Naive B cell (primary cell): ENCODE results near the gene ENGASE. TPM values are rescaled to one million over a fixed set of nuclear protein-coding genes. Genes with fewer than 3 reads are reported as not detected.

ENCODE experiments used
- ATAC-seq, 2 donors: fragments of 150-1000 bp; cut with Tn5 transposase; 2 replicates each; pipeline ENCODE4 v1.10.0; 2021; ENCODE audit warnings: low read depth in 2 of 2, mild to moderate bottlenecking in 2 of 2, moderate library complexity in 2 of 2
- DNase-seq: peaks from one replicate; pipeline ENCODE4 v3.0.0; 2022
- H3K27ac Mint-ChIP-seq, 6 donors: one replicate each; pipeline ENCODE4 v1.8.0; 2020 to 2022; ENCODE audit warnings: mild to moderate bottlenecking in 6 of 6, mixed read lengths in 6 of 6, moderate library complexity in 5 of 6, inconsistent platforms in 2 of 6
- H3K27me3 Mint-ChIP-seq, 3 donors: one replicate each; pipeline ENCODE4 v1.8.0; 2021 to 2022; ENCODE audit warnings: mixed read lengths in 3 of 3, mild to moderate bottlenecking in 1 of 3
- H3K36me3 Mint-ChIP-seq, 2 donors: one replicate each; pipeline ENCODE4 v1.8.0; 2020 to 2022; ENCODE audit warnings: mixed read lengths in 2 of 2, inconsistent platforms in 1 of 2, mild to moderate bottlenecking in 1 of 2
- H3K4me1 Mint-ChIP-seq, 3 donors: one replicate each; pipeline ENCODE4 v1.8.0; 2020 to 2022; ENCODE audit warnings: mixed read lengths in 3 of 3, inconsistent platforms in 1 of 3, mild to moderate bottlenecking in 1 of 3, moderate library complexity in 1 of 3
- H3K4me3 Mint-ChIP-seq, 8 donors: one replicate each; pipeline ENCODE4 v1.8.0; 2020 to 2022; ENCODE audit warnings: mild to moderate bottlenecking in 8 of 8, mixed read lengths in 8 of 8, moderate library complexity in 8 of 8, inconsistent platforms in 2 of 8
- H3K9me3 Mint-ChIP-seq, 7 donors: one replicate each; pipeline ENCODE4 v1.8.0; 2020 to 2022; ENCODE audit warnings: mixed read lengths in 7 of 7, mild to moderate bottlenecking in 5 of 7, inconsistent platforms in 2 of 7, moderate library complexity in 1 of 7
- polyA plus RNA-seq, 6 donors: library from polyadenylated mRNA; unstranded; fragments of 300-500 nt; fragmentation: Illumina TruSeq; gene quantifications; one replicate each; pipeline ENCODE4 v1.2.3, GENCODE V29; 2021; ENCODE audit warnings: low read depth in 6 of 6

The ENGASE gene
- polyA plus RNA-seq, 6 donors from 2014 or later: 1.4 to 7.4 (median 3.6) TPM

GRCh38 chr17:79033741-79034501 is 40.7 kb upstream of the ENGASE start:
- H3K4me1 Mint-ChIP-seq: no peaks in the 10 kb centered on the region
- no peak overlapping the region for H3K27ac Mint-ChIP-seq
- H3K36me3 Mint-ChIP-seq: no peaks in the 10 kb centered on the region
- H3K9me3 Mint-ChIP-seq: no peaks in the 10 kb centered on the region
- H3K27me3 Mint-ChIP-seq: peaks cover 14 to 43% (median 32%) of the 10 kb centered on the region in 3 donors
- no peak for ATAC-seq
- no peak overlapping the region for H3K4me3 Mint-ChIP-seq
- DNase-seq: no peak

- H3K9me3 Mint-ChIP-seq: no peaks in the 10 kb centered on the region
- no peak for ATAC-seq
- no peaks in the 10 kb centered on the region for H3K4me1 Mint-ChIP-seq
- H3K27ac Mint-ChIP-seq: peak overlapping the region in 1 of 6 donors; percentile 10
- H3K27me3 Mint-ChIP-seq: peaks cover 6 to 38% (median 27%) of the 10 kb centered on the region in 3 donors
- no peaks in the 10 kb centered on the region for H3K36me3 Mint-ChIP-seq
- DNase-seq: no peak
- H3K4me3 Mint-ChIP-seq: no peak overlapping the region
Observed at GRCh38 chr17:79034931-79035485, 39.6 kb upstream of the ENGASE start.

GRCh38 chr17:79035686-79036085 is 38.9 kb upstream of the ENGASE start:
- no peaks in the 10 kb centered on the region for H3K4me1 Mint-ChIP-seq
- H3K4me3 Mint-ChIP-seq: no peak overlapping the region
- H3K36me3 Mint-ChIP-seq: no peaks in the 10 kb centered on the region
- ATAC-seq (no peak), DNase-seq (no peak)
- H3K9me3 Mint-ChIP-seq: no peaks in the 10 kb centered on the region
- H3K27me3 Mint-ChIP-seq: peaks cover 4 to 33% (median 20%) of the 10 kb centered on the region in 3 donors
- peak overlapping the region in 1 of 6 donors; percentile 38 for H3K27ac Mint-ChIP-seq

GRCh38 chr17:79036181-79036580 is 38.4 kb upstream of the ENGASE start:
- H3K27ac Mint-ChIP-seq: no peak overlapping the region
- H3K4me3 Mint-ChIP-seq: no peak overlapping the region
- peaks cover 4 to 28% (median 15%) of the 10 kb centered on the region in 3 donors for H3K27me3 Mint-ChIP-seq
- no peaks in the 10 kb centered on the region for H3K9me3 Mint-ChIP-seq
- no peak for DNase-seq
- no peaks in the 10 kb centered on the region for H3K4me1 Mint-ChIP-seq
- H3K36me3 Mint-ChIP-seq: no peaks in the 10 kb centered on the region
- ATAC-seq: no peak

GRCh38 chr17:79036596-79036995 is 38.0 kb upstream of the ENGASE start:
- peaks cover 4 to 24% (median 11%) of the 10 kb centered on the region in 3 donors for H3K27me3 Mint-ChIP-seq
- no peaks in the 10 kb centered on the region for H3K36me3 Mint-ChIP-seq
- H3K27ac Mint-ChIP-seq: no peak overlapping the region
- DNase-seq (no peak), ATAC-seq (no peak)
- no peaks in the 10 kb centered on the region for H3K9me3 Mint-ChIP-seq
- H3K4me3 Mint-ChIP-seq: no peak overlapping the region
- no peaks in the 10 kb centered on the region for H3K4me1 Mint-ChIP-seq

- Mint-ChIP-seq H3K36me3 (no peaks in the 10 kb centered on the region), H3K27me3 (peaks cover 6 to 10% (median 8%) of the 10 kb centered on the region in 3 donors), H3K4me1 (peaks cover 0 to 6% (median 0%) of the 10 kb centered on the region in 3 donors), H3K9me3 (no peaks in the 10 kb centered on the region), H3K27ac (no peak overlapping the region), H3K4me3 (peak overlapping the region in 1 of 8 donors; percentile 66)
- DNase-seq (no peak), ATAC-seq (peak in 1 of 2 donors; percentile 35)
Observed at GRCh38 chr17:79038545-79039135, 36.0 kb upstream of the ENGASE start.

- H3K4me1 Mint-ChIP-seq: peaks cover 0 to 6% (median 0%) of the 10 kb centered on the region in 3 donors
- DNase-seq (no peak), ATAC-seq (no peak)
- peaks cover 6 to 11% (median 9%) of the 10 kb centered on the region in 3 donors for H3K27me3 Mint-ChIP-seq
- H3K4me3 Mint-ChIP-seq: no peak overlapping the region
- peak overlapping the region in 1 of 6 donors; percentile 14 for H3K27ac Mint-ChIP-seq
- H3K36me3 Mint-ChIP-seq: no peaks in the 10 kb centered on the region
- no peaks in the 10 kb centered on the region for H3K9me3 Mint-ChIP-seq
Observed at GRCh38 chr17:79039171-79039570, 35.5 kb upstream of the ENGASE start.

GRCh38 chr17:79039886-79040285 is 34.7 kb upstream of the ENGASE start:
- DNase-seq: no peak

GRCh38 chr17:79041041-79041570 is 33.5 kb upstream of the ENGASE start:
- Mint-ChIP-seq H3K27me3 (peaks cover 18 to 30% (median 22%) of the 10 kb centered on the region in 3 donors), H3K9me3 (no peaks in the 10 kb centered on the region), H3K27ac (no peak overlapping the region), H3K36me3 (no peaks in the 10 kb centered on the region), H3K4me3 (no peak overlapping the region), H3K4me1 (peaks cover 0 to 10% (median 6%) of the 10 kb centered on the region in 3 donors)
- DNase-seq (no peak), ATAC-seq (no peak)

More at GRCh38 chr17:79039886-79040285, 34.7 kb upstream of the ENGASE start:
- no peak overlapping the region for H3K4me3 Mint-ChIP-seq
- peaks cover 8 to 18% (median 10%) of the 10 kb centered on the region in 3 donors for H3K27me3 Mint-ChIP-seq
- no peak for ATAC-seq
- no peaks in the 10 kb centered on the region for H3K36me3 Mint-ChIP-seq
- peaks cover 0 to 6% (median under 1%) of the 10 kb centered on the region in 3 donors for H3K4me1 Mint-ChIP-seq
- peak overlapping the region in 1 of 6 donors; percentile 33 for H3K27ac Mint-ChIP-seq
- H3K9me3 Mint-ChIP-seq: no peaks in the 10 kb centered on the region

- Mint-ChIP-seq H3K27me3 (peaks cover 18 to 35% (median 28%) of the 10 kb centered on the region in 3 donors), H3K4me1 (peaks cover 0 to 10% (median 6%) of the 10 kb centered on the region in 3 donors), H3K4me3 (no peak overlapping the region), H3K27ac (no peak overlapping the region), H3K9me3 (no peaks in the 10 kb centered on the region), H3K36me3 (no peaks in the 10 kb centered on the region)
- no peak for ATAC-seq
- DNase-seq: no peak
Observed at GRCh38 chr17:79041723-79042420, 32.8 kb upstream of the ENGASE start.

- DNase-seq: peak; percentile 42
- peaks cover 18 to 35% (median 28%) of the 10 kb centered on the region in 3 donors for H3K27me3 Mint-ChIP-seq
- no peak overlapping the region for H3K4me3 Mint-ChIP-seq
- peaks cover 0 to 10% (median 6%) of the 10 kb centered on the region in 3 donors for H3K4me1 Mint-ChIP-seq
- H3K36me3 Mint-ChIP-seq: no peaks in the 10 kb centered on the region
- ATAC-seq: peak in 1 of 2 donors; percentile 67
- no peaks in the 10 kb centered on the region for H3K9me3 Mint-ChIP-seq
- H3K27ac Mint-ChIP-seq: peak overlapping the region in 1 of 6 donors; percentile 21
Observed at GRCh38 chr17:79042421-79043190, 32.0 kb upstream of the ENGASE start.

GRCh38 chr17:79043191-79043930 is 31.3 kb upstream of the ENGASE start:
- no peak for DNase-seq
- no peak for ATAC-seq
- peak overlapping the region in 1 of 6 donors; percentile 21 for H3K27ac Mint-ChIP-seq

More at GRCh38 chr17:79043191-79043930, 31.3 kb upstream of the ENGASE start:
- Mint-ChIP-seq H3K4me3 (no peak overlapping the region), H3K27me3 (peaks cover 18 to 35% (median 28%) of the 10 kb centered on the region in 3 donors), H3K9me3 (no peaks in the 10 kb centered on the region), H3K4me1 (peaks cover 0 to 10% (median 6%) of the 10 kb centered on the region in 3 donors), H3K36me3 (no peaks in the 10 kb centered on the region)
